HuH-7 (cell line): ENCODE data around the gene CASZ1.
A peak's percentile ranks its signal among the peaks of the same experiment; 100 is the strongest.

Source experiments
- DNase-seq: peaks from one replicate; pipeline ENCODE4 v3.0.0; 2011; ENCODE audit warnings: low spot score

The CASZ1 gene

DNA sequence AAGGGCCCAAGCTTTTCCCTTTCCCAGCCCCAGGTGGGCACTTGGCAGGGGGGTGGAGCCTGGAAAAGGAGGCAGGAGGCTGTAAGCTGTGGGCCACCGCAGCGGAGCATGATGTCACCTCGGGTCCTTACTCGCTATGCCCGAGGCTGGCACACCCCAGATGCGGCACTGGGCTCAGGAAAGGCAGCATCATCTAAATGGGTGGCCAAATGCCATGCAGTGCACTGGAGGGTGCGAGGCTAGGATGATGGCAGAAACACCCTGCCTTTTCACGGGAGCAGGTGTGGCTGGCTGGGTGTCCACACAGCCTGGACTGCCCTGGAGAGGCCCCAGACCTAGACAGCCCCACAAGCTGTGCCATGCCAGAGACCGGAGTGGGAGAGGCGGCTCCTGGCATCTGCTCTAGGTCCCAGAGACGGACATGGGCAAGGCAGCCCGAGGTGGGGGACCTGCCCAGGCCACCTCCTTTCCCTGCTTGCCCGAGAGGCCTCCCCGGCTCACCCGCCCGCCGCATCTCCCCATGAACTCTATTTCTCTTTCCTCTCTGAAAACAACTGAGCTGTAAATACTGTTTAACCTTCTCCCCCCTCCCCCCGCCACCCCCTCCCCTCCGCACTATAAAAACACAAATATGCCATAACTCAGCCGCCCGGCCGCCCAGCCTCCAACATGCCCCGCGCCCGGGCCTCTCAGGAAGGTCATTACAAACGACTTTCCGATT lies 124.7 kb downstream of the CASZ1 start:
- no peak for DNase-seq

DNA sequence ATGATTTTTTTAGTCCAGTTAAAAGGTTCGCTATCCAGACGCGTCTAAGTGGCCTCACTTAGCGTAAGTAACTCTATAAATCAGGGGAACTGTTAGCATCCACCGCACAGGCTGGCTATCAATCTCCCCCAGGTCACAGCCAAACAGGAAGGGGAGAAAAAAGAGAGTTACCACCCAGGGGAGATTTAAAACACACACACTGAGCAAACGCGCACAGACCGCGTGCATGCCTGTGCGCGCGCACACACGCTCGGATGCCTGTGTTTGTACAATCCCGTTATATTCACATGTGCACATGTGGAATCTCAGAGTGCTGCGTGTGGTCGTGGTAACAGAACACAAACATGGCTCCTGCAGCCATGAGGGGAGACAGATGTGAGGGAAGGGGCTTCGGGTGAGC lies 125.4 kb downstream of the CASZ1 start:
- no peak for DNase-seq

DNA sequence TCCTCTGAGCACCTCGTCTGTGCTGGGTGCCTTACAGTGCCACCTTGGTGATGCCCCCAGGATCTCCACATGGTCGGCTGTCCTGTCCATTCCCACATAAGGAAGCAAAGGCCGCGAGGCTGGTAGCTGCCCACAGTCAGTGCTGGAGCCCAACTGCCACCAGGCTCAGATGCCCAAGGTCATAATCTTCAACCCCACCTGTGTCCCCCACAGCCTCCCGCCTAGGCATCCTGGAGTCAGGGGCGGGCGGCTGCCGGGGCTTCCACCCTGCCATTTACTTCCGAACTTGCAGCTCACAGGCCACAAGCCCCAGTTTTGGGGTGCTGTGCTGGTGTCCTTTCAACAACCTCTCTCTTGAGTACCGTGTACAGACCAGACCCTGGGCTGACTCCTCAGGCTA lies 126.3 kb downstream of the CASZ1 start:
- no peak for DNase-seq

DNA sequence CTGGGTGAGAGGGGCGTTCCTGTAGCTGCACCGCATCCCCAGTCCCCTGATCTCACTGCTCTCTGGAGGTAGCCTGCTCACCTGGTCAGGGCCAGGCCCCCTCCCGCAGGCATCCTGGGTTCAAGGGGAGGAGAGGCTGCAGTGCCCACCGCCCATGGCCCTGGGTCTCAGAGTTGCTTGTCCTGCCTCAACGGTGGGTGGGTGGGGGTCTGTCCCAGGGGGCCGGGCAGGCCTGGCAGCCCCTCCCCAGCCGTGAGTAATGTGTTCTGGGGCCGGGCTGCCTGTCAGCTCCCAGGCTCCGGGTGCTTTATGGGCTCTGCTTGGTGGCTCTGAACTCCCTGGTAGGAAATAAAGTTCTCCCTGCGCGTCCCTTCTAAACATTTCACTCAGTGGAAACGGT lies 126.9 kb downstream of the CASZ1 start:
- DNase-seq: no peak

DNA sequence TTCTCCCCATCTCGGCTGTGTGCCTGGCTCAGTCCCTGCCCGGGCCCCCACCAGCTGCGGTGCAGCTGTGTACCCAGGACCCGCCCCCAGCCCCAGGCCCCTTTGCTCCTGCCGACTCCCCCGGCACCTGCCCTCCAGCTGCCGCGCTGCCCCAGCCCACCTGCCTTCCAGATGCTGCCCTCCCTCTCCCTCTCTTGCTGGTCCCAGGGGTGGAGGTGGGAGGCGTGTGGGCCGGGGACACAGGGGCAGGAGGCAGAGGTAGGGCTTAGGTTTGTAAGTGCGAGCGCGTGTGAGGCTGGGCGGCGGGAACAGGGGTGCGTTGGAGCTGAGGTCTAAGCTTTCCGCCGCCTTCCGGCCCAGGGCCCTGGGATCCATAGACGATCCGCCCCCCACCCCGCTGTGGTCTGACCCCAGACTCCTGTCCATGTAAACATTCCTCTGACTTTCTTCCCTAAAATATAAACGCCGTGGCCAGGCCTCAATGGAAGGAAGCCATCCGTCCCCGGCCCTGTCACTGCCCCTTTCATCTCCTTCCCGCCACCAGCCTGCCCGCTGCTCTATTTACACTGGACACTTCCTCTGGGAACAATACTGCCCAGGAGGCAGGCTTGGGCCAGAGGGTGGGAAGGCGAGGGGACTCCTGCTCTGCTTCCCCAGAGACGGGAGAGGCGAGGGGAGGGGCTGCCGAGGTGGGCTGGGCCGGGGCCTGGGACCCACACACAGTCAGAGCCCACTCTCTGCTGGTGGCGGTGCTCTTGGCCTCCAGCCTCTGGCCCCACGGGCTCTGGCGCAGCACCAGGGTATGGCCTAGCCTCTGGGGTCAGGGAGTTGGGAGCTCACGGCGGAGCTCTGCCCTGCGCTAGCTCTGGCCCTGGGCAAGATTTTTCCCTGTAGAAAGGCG lies 128.3 kb downstream of the CASZ1 start:
- no peak for DNase-seq

DNA sequence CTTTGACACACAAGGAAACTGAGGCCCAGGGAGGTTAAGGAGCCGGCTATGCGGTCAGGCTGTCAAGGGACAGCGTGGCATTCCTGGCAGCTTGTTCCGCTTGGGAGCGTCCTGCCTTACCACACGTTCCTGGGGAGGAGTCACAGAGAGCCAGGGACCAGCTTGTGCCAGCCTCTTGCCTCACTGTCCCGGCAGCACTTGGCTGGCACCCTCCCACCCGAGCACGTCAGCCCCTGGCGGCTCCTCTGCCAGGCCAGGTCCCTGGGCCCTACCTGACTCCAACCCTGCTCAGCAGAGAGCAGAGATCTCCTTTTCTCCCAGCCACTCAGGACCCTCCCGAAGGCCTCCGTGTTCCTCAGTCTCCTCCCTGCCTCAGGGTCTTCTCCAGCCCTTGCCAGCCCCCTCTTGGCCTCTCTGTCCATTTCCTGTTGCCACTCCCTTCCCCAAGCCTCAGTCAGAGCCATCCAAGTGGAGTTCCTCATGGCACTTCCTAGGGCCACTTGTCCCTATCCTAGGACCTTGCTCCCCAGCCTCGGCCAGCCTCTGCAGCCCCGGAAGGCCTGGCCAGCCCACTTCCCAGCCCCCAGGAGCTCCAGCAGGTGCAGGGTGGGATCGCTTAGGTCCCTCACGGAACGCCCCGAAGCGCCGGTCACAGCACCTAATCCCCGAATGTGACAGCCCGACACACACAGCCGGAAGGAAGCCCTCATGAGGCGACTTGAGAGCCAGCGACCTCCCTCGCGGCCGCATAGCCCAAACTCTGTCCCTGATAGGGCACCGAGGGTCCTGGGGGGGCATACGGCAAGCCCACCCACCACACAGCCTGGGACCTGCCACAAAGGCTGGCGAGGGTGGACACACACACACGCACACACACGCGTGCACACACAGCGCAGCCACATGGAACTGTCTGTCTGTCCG lies 130.3 kb downstream of the CASZ1 start:
- no peak for DNase-seq

DNA sequence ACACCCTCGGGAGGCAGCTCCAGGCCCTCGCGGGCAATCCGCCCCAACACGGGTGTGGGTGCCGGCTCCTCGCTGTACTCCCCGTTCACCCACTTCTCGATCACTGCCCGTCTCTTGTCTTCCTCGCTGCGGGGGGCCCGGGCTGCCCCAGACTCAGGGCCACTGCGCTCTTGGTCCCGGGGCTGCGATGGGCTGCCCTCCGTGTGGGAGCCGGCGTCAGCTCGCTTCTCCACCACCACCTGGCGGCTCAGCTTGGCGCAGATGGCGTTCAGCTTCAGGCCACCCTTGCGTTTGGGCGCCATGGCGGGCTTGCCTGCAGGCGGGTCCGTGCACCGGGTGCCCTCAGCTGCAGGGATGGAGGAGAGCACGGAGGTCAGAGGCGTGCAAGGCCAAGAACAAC lies 131.2 kb downstream of the CASZ1 start:
- DNase-seq: no peak

DNA sequence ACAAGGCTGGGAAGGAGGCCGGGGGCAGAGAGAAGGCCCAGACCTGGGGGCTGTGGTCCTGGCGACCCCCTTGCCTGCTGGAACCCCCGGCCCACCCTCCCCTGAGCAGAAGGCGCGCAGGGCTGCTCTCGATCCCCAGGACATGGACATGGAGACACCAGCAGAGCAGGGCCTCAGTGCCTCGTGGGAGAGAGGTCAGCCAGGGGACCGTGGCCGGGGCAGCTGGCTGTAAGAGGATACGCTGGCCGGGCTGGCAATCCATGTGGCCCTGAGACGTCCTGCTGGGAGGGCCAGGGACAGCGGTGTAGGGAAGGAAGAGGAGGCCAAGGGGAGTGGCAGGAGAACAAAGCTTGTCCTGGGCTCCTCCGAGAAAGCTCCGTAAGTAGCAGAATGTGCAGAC lies 132.2 kb downstream of the CASZ1 start:
- DNase-seq: no peak

DNA sequence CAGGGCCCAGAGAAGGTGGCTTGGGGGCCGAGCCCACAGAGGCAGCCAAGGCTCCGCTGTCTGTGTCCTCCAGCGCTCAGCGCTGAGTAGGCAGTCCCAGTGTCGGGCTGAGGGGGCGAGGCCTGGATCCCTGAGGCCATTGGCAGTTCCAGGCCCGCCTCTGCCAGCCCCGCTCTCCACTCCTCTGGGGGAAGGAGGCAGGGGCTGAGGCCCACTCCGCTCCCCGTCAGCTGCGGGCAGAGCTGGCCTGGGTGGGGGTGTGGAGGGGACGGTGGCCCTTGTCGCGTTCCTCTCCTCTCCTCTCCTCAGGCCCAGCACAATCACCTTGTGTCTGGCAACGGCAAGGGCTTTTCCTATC lies 132.8 kb downstream of the CASZ1 start:
- DNase-seq: peak; percentile 58

DNA sequence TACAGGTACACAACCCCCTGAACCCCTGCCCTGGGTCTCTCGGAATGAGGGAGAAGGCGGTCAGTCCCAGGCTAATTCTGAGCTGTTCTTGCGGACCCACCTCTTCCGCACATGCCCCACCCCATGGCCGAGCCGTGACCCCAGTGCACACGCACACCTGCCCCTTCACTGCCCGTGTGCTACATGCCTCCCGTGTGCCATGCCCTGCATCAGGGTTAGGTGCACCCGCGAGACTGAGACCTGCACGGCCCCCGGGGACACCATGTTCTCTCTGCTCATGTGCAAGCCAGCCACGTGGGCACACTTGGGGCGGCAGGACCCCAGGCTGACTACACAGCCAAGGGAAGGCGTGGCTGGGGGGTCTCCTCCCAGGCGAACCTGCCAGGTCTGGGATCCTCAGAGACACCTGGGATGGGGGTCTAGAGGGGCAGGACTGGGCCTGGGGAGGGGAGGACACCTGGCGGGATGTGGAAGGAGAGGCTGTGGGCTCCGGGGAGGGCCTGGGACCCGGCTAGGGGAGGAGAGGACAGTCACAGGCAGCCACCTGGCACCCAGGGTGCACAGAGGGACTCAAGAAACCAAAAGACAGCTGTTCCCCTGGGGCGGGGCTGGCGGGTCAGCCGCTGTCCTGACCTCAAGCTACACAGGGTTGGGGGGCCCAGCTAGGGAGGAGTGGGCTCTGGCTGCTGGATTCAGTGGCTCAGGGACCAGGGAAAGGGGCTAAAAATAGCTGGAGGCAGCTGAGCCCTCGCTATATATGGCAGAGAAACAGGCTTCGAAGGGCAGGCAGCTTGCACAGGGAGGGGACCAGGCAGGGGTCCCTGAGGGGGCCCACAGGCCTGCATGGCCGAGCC lies 133.4 kb downstream of the CASZ1 start:
- DNase-seq: no peak

DNA sequence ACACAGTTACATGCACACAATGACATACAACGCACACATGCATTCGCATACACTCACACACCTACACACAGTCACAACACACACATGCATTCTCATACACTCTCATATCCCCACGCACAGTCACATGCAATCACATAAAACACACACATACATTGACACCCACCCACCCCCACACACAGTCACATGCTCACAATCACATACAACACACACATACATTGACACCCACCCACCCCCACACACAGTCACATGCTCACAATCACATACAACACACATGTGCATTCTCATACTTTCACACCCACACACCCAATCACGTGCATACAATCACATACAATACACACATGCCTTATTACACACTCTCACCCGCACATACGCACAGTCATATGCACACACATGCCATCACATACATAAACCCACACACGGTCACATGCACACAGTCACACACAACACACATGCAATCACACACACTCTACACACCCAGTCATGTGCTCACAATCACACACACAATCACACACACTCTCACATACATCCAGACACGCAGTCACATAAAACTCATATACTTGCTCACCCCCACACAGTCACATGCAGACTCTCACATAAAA lies 134.3 kb downstream of the CASZ1 start:
- no peak for DNase-seq

DNA sequence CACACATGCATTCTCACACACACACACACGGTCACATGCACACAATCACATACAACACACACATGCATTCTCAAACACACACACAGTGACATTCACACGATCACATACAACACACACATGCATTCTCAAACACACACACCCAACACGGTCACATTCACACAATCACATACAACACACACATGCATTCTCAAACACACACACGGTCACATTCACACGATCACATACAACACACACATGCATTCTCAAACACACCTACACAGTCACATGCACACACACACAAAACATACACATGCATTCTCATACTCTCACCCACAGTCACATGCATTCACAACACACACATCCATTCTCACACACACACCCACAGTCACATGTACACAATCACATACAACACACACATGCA lies 135.0 kb downstream of the CASZ1 start:
- DNase-seq: no peak

DNA sequence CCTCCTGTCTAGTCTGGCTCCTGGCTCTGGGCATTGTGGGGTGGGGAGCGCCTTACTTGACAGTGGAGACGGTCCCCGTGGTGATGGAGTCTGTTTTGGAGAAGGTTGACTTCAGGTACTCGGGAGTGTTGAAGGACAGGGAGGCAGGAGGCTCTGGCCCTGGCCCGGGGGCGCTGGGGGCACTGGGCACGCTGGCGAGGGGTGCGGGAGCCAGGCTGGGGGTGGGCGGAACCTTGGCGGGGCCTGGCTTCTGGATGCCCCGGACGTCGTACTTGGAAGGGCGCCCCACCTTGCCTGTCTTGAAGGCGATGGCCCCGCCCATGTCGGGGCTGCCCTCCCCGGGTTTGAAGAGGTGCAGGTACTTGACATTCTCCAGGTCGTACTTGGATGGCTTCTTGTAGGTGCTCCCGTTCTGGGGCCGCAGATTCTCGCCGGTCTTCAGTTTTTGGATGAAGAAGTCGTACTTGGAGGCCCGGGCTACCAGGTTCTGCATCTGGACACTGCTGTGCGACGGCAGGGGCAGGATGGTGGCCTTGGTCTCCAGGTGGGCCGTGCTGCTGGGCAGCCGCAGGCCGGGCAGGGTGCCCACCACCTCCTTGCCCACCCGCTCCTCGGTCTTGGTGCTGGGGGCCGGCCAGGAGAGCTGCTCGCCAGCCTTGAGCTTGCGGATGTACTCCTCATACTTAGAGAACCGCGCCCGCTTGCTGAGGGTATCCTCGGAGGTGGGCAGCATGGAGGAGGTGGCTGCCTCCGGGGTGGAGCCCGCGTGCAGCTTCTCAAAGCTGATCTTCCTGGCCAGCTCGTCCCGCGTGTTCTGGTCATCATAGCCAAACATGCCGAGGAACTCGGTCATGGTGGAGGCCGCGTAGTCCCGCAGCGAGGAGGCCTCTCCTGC lies 136.6 kb downstream of the CASZ1 start:
- DNase-seq: no peak

DNA sequence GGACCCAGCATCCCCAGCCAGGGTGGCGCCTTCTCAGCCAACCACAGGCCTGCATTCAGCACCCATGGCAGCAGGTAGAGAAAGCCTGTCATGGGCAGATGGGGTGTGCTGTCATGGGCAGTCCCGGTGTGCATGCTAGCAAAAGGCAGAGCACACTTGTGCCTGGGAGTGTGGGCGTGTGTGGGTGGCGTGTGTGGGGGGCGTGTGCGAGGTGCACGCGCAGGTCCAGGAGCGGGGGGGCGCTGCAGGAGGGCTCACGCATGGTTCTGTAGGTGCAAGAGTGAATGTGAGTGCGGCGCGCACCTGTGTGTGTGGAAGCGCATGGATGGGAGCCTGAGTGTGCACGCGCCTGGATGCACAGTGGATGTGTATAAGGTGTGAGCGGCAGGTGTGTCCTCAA lies 137.2 kb downstream of the CASZ1 start:
- no peak for DNase-seq

DNA sequence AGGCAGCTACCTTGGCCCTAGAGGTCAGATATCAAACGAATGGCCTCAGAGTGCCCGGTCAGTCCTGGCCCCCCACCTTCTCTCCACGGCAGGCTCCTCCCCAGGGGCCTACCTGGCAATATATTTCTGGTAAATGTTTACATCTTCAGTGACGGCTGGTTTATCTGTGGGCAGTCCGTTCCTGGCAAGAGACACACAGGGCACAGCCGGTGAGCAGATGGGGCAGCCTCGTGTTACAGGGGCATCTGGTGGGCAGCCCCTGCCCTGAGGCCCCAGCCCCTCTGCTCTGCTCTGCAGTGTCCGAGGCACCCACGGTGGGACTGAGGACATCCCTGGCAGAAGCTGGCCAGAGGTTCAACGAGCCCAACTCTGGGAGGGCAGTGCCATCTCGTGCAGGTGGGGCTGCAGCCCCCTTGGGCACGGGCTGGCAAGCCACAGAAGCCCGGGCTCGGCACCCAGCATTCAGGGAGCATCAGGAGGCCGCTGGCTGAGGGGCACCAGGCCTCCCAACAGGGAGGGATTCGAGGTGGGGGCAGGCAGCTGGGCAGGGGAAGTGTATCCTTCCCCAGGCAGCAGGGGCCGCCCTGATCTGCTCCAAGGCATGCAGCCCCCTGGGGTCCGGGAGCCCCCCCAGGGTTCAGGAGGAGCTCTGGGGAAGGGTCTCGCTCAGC lies 137.9 kb downstream of the CASZ1 start:
- no peak for DNase-seq

DNA sequence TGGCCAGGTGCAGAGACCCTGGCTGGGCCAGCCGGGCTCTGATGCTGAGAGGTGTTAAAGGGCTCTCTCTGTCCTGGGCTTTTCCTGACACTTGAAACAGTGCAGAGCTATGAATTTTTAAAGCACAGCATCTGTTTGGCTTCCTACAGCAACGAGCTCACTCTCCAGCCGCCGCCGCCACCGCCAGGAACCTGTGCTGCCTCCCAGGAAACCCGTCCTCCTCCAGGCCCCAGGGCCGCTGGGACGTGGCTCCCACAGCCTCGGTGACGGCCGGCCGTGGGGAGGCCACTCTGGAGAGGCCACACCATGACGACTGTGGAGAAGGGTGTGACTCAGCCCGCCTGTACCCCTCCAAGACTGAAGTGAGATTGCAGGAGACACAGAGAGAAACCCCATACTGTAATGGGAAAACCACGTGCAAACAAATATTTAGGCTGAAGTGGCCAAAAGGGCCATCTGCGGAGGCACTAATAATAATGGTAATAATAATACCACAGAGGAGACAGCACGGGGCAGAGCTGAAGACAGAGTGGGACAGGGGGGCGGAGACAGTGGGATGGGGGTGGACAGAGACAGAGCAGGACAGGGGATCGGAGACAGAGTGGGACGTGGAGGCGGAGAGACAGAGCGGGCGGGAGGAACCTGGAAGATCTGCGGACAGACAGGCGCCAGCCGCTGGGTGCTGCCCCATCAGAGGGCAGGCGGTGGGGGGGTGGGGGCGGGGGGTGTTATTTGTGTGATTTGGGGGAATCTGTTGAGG lies 139.2 kb downstream of the CASZ1 start:
- DNase-seq: no peak

DNA sequence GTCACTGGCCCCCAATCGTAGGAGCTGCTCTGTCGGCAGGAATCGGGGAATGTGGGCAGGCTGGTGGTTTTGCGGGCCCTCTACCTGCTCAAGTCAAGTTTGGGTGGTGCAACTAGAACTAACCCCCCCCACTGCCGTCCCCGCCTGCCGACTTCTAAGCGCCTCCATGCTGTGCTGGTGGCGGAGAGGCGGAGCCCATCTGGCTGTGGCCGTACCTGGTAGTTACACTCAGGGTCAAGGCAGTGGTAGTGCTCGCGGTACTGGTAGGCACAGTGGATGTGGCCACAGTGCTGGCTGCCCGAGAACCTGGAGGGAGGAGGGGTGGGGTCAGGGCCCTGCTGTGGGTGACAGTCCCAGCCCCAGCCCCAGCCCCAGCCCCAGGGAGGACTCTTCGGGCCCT lies 140.0 kb downstream of the CASZ1 start:
- DNase-seq: no peak

DNA sequence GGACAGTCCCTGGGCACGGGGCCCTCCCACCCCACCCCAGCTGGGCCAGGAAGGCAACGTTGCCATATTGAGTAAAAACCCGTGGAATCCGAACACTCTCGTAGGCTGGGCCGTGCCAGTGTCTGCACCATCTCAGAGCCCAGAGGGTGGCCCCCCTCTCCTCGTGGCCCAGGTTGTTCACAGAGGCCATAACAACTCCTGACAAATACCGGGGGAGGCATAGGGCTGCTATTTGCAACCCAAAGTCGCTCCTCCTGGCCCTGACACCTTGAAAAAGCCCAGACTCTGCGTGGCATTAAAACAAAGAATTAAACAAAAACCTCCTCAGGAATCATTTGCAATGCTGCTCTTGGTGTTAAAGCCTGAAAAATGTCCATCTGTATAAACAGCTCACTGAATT lies 141.4 kb downstream of the CASZ1 start:
- DNase-seq: no peak
